22Rv1 (cell line): ENCODE measurements around the gene SUCLG2.

Source experiments
- ZFX ChIP-seq: fragments of 450-650 bp; IDR thresholded peaks from 2 replicates; pipeline ENCODE4 v1.6.1; 2017; ENCODE audit warnings: antibody characterized with exemption, borderline replicate concordance
- TF ChIP-seq, protein P1 (sequence below): fragments of 450-650 bp; IDR thresholded peaks from 2 replicates; pipeline ENCODE4 v1.5.1; 2017; ENCODE audit warnings: mild to moderate bottlenecking

DNA sequence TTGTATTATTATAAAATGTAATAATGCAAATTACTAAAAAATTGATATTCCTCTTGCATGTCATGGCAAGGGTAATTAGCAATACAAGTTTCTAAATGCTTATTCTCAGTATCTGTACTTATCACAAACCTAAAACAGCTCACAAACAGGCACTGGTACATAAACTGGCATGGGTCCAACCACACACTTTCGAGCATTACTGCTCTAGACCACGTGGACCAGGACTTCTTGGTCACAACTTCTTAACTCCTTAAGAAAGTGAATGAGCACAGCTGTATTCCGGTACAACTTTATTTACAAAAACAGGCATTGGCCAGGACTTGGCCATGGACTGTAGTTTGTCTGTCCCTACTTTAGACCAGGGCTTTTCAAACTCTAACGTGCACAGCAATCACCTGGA, 173.3 kb downstream of the SUCLG2 start:
- TF ChIP-seq, protein P1, sequence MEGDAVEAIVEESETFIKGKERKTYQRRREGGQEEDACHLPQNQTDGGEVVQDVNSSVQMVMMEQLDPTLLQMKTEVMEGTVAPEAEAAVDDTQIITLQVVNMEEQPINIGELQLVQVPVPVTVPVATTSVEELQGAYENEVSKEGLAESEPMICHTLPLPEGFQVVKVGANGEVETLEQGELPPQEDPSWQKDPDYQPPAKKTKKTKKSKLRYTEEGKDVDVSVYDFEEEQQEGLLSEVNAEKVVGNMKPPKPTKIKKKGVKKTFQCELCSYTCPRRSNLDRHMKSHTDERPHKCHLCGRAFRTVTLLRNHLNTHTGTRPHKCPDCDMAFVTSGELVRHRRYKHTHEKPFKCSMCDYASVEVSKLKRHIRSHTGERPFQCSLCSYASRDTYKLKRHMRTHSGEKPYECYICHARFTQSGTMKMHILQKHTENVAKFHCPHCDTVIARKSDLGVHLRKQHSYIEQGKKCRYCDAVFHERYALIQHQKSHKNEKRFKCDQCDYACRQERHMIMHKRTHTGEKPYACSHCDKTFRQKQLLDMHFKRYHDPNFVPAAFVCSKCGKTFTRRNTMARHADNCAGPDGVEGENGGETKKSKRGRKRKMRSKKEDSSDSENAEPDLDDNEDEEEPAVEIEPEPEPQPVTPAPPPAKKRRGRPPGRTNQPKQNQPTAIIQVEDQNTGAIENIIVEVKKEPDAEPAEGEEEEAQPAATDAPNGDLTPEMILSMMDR: no peak
- no peak for TF ChIP-seq ZFX
